HEK293 (cell line): ENCODE measurements around the gene SLC9A9.

Experiments used
- CTCF ChIP-seq: fragments of 450-650 bp; formaldehyde crosslinking; IDR thresholded peaks from 2 replicates; pipeline ENCODE4 v1.5.1; 2016; ENCODE audit warnings: missing biosample characterization, missing genetic modification characterization
- ZNF571 ChIP-seq: fragments of 450-650 bp; formaldehyde crosslinking; IDR thresholded peaks from 2 replicates; pipeline ENCODE4 v1.5.0; 2017; ENCODE audit warnings: missing biosample characterization, missing genetic modification characterization

GRCh38 chr3:143234526-143234925, 613.7 kb downstream of the SLC9A9 start:
- TF ChIP-seq ZNF571 (tag by site-specific recombination) (no peak), CTCF (tag by site-specific recombination) (no peak)
